Nephron (organoid): Measurements from ENCODE around the gene PRKAB2.
"Not testable (repeated sequence)": the region's sequence is repeated elsewhere in the genome, so short reads cannot be mapped to it uniquely, and the experiment has no call there.

Source experiments
- H3K27ac Mint-ChIP-seq, 3 experiments: 2 replicates each; pipeline ENCODE4 v1.8.0; 2020; ENCODE audit warnings: mixed read lengths in 3 of 3, mild to moderate bottlenecking in 2 of 3, moderate library complexity in 1 of 3
- H3K27me3 Mint-ChIP-seq: 2 replicates; pipeline ENCODE4 v1.8.0; 2021; ENCODE audit warnings: low read depth, mild to moderate bottlenecking, moderate library complexity, mixed read lengths
- H3K36me3 Mint-ChIP-seq: 2 replicates; pipeline ENCODE4 v1.8.0; 2020; ENCODE audit warnings: low read depth, mixed read lengths
- H3K4me1 Mint-ChIP-seq: 2 replicates; pipeline ENCODE4 v1.8.0; 2020; ENCODE audit warnings: mixed read lengths
- H3K4me3 Mint-ChIP-seq, 3 experiments: 2 replicates each; pipeline ENCODE4 v1.8.0; 2020; ENCODE audit warnings: mild to moderate bottlenecking in 3 of 3, mixed read lengths in 3 of 3, moderate library complexity in 2 of 3
- H3K9me3 Mint-ChIP-seq: 2 replicates; pipeline ENCODE4 v1.8.0; 2020; ENCODE audit warnings: mixed read lengths
- CTCF ChIP-seq, 3 experiments: fragments of 200-600 bp; sonication (generic); IDR thresholded peaks; one replicate each; pipeline ENCODE4 v1.5.0; 2021; ENCODE audit warnings: antibody characterized with exemption in 3 of 3; ENCODE audit not compliant: unreplicated experiment in 3 of 3

The PRKAB2 gene

GRCh38 chr1:147201276-147201675, 29.0 kb upstream of the PRKAB2 start:
- TF ChIP-seq CTCF (IDR thresholded peaks at IDR 0.05; ENCODE audit: unreplicated experiment in 3 of 3): no peak
- Mint-ChIP-seq H3K27ac (no peak overlapping the region), H3K4me1 (no peaks in the 10 kb centered on the region), H3K4me3 (no peak overlapping the region), H3K9me3 (peaks cover 3% of the 10 kb centered on the region), H3K27me3 (no peaks in the 10 kb centered on the region), H3K36me3 (peaks cover 9% of the 10 kb centered on the region)

GRCh38 chr1:147197324-147197723, 25.1 kb upstream of the PRKAB2 start:
- not testable (repeated sequence) for H3K4me3 Mint-ChIP-seq, H3K4me1 Mint-ChIP-seq, H3K27ac Mint-ChIP-seq, H3K36me3 Mint-ChIP-seq, H3K27me3 Mint-ChIP-seq
- H3K9me3 Mint-ChIP-seq: peaks cover 16% of the 10 kb centered on the region

- peaks cover 9% of the 10 kb centered on the region for H3K9me3 Mint-ChIP-seq
- H3K4me3 Mint-ChIP-seq: no peak overlapping the region
- H3K27ac Mint-ChIP-seq: no peak overlapping the region
- H3K36me3 Mint-ChIP-seq: peaks cover 5% of the 10 kb centered on the region
- no peaks in the 10 kb centered on the region for H3K27me3 Mint-ChIP-seq
- no peaks in the 10 kb centered on the region for H3K4me1 Mint-ChIP-seq
- TF ChIP-seq CTCF (IDR thresholded peaks at IDR 0.05; ENCODE audit: unreplicated experiment in 3 of 3): no peak
These were observed 17.2 kb upstream of the PRKAB2 start for GRCh38 chr1:147189514-147189913.

- no peaks in the 10 kb centered on the region for H3K36me3 Mint-ChIP-seq
- no peaks in the 10 kb centered on the region for H3K4me1 Mint-ChIP-seq
- no peaks in the 10 kb centered on the region for H3K9me3 Mint-ChIP-seq
- TF ChIP-seq CTCF (IDR thresholded peaks at IDR 0.05; ENCODE audit: unreplicated experiment in 3 of 3): no peak
- H3K27me3 Mint-ChIP-seq: no peaks in the 10 kb centered on the region
- H3K4me3 Mint-ChIP-seq: no peak overlapping the region
- no peak overlapping the region for H3K27ac Mint-ChIP-seq
These were observed 13.2 kb upstream of the PRKAB2 start for GRCh38 chr1:147185432-147185831.

GRCh38 chr1:147177611-147178380, 5.5 kb upstream of the PRKAB2 start:
- no peak for TF ChIP-seq CTCF (IDR thresholded peaks at IDR 0.05; ENCODE audit: unreplicated experiment in 3 of 3)
- H3K4me3 Mint-ChIP-seq: no peak overlapping the region
- peaks cover 16% of the 10 kb centered on the region for H3K4me1 Mint-ChIP-seq
- H3K27ac Mint-ChIP-seq: no peak overlapping the region
- no peaks in the 10 kb centered on the region for H3K27me3 Mint-ChIP-seq
- H3K36me3 Mint-ChIP-seq: peaks cover 53% of the 10 kb centered on the region
- H3K9me3 Mint-ChIP-seq: peaks cover 19% of the 10 kb centered on the region

GRCh38 chr1:147171399-147172167, 687 bp downstream of the PRKAB2 start:
- peaks cover 4% of the 10 kb centered on the region for H3K9me3 Mint-ChIP-seq
- H3K36me3 Mint-ChIP-seq: peaks cover 33% of the 10 kb centered on the region
- TF ChIP-seq CTCF (IDR thresholded peaks at IDR 0.05; ENCODE audit: unreplicated experiment in 3 of 3): no peak
- peaks cover 50% of the 10 kb centered on the region for H3K4me1 Mint-ChIP-seq
- no peaks in the 10 kb centered on the region for H3K27me3 Mint-ChIP-seq
- H3K4me3 Mint-ChIP-seq: peak overlapping the region; percentile 96 to 100 (median 99)
- H3K27ac Mint-ChIP-seq: peak overlapping the region; percentile 97 to 99 (median 97)
